ENCODE measurements around the gene TRAF1. TPM values are rescaled to one million over a fixed set of nuclear protein-coding genes. Genes with fewer than 3 reads are reported as not detected.

The TRAF1 gene
- total and polyA plus RNA-seq, 11 donors = 0.93 to 7.8 (median 1.8) TPM

DNA sequence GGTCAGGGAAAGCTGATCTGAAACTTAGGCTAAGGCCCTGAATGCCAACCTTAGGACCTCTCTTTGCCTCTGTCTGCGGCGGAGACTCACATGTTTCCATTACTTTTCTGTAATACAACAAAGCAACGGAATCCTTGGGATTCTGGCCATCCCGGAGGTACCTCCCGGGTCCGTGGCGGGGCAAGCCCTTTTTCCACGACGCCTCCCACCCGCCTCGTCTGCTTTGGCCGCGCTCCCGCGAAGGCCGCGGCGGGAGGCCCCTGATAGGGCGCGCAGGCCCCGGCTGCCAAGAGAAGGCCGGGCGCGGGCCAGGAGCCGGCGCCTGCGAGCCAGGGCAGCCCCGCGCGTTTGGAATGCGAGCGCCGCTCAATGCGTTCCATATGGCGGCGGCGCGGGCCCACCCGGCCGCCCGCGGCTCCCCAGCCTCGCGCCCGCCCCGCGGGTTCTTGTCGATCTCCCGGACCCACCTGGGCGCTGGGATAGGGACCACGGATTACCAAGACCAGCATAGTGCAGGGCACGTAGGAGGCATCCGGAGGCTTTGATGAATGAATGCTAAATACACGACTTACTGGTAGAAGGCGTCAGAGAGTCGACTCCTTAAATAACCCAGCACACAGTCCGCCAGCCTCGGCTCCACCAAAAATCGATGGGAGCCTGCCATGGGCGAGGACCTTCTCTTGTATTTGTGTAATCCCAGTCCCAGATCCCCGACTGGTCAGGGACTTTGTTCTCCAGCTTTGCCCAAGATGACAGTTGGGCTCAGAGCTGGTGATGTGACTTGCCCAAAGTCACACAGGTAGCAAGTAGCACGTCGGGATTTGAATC lies 32.1 kb downstream of the TRAF1 start:
- 15 to 23% (median 20%) methylated on average over 20 to 63 of the region's 63 CpGs for WGBS, 4 donors
- Histone ChIP-seq H3K36me3 (no peaks in the 10 kb centered on the region), H3K4me1 (peaks cover 3 to 43% (median 15%) of the 10 kb centered on the region in 12 donors), H3K27me3 (no peaks in the 10 kb centered on the region), H3K4me3 (peak overlapping the region in 11 of 12 donors; percentile 4 to 48 (median 39)), H3K27ac (peak overlapping the region in 10 of 12 donors; percentile 9 to 75 (median 62)), H3K9me3 (no peaks in the 10 kb centered on the region)
- DNase-seq = peak in 4 of 5 donors; percentile 35 to 80 (median 53)
- intact Hi-C loops (cut with DNase I) = no loop called here
- peak in 3 of 4 donors; percentile 61 to 90 (median 83) for ATAC-seq
- no peak for TF ChIP-seq POLR2A (IDR thresholded peaks at IDR 0.05)
- TF ChIP-seq, protein P1, sequence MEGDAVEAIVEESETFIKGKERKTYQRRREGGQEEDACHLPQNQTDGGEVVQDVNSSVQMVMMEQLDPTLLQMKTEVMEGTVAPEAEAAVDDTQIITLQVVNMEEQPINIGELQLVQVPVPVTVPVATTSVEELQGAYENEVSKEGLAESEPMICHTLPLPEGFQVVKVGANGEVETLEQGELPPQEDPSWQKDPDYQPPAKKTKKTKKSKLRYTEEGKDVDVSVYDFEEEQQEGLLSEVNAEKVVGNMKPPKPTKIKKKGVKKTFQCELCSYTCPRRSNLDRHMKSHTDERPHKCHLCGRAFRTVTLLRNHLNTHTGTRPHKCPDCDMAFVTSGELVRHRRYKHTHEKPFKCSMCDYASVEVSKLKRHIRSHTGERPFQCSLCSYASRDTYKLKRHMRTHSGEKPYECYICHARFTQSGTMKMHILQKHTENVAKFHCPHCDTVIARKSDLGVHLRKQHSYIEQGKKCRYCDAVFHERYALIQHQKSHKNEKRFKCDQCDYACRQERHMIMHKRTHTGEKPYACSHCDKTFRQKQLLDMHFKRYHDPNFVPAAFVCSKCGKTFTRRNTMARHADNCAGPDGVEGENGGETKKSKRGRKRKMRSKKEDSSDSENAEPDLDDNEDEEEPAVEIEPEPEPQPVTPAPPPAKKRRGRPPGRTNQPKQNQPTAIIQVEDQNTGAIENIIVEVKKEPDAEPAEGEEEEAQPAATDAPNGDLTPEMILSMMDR (IDR thresholded peaks at IDR 0.05) = no peak

DNA sequence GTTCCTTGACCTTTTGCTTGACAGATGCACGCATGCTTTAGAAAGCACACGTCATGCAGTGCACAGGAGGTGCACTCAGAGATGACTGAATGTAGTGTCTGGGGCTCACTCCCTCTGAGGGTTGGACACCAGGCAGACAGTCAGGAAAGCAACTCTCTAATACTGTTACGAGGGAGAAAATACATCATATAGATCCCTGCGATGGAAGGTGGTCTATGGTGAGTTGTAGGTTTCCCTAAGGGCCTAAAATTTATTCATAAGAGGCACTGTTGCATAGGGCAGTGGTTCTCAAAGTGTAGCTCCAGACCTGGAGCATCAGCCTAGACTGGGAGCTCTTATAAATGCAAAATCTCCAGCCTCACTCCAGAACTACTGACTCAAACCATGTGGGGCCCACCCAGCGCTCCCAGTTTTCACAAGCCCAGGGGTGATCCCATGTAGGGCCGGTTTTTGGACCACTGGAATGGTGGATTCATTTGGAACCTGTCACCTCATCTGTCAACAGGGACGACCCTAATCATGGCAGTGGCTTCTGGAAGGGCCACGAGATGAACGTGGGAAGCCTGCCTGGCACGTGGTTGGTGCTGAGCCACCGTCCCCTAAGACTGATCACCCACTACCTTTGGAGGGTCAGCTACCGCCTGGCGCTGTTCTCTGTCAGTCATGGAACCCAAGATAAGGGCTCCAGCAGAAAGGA lies 32.8 kb downstream of the TRAF1 start:
- no peaks in the 10 kb centered on the region for H3K9me3 ChIP-seq
- peak overlapping the region in 1 of 12 donors; percentile 42 for H3K4me3 ChIP-seq
- intact Hi-C loops (cut with DNase I) = no loop called here
- TF ChIP-seq POLR2A (IDR thresholded peaks at IDR 0.05) = no peak
- TF ChIP-seq, protein P1 (IDR thresholded peaks at IDR 0.05) = no peak
- no peaks in the 10 kb centered on the region for H3K36me3 ChIP-seq
- peaks cover 3 to 43% (median 15%) of the 10 kb centered on the region in 12 donors for H3K4me1 ChIP-seq
- DNase-seq (no peak), ATAC-seq (no peak)
- 92 to 95% (median 93%) methylated on average over 12 to 13 of the region's 13 CpGs for WGBS, 4 donors
- no peaks in the 10 kb centered on the region for H3K27me3 ChIP-seq
- peak overlapping the region in 9 of 12 donors; percentile 9 to 75 (median 65) for H3K27ac ChIP-seq

DNA sequence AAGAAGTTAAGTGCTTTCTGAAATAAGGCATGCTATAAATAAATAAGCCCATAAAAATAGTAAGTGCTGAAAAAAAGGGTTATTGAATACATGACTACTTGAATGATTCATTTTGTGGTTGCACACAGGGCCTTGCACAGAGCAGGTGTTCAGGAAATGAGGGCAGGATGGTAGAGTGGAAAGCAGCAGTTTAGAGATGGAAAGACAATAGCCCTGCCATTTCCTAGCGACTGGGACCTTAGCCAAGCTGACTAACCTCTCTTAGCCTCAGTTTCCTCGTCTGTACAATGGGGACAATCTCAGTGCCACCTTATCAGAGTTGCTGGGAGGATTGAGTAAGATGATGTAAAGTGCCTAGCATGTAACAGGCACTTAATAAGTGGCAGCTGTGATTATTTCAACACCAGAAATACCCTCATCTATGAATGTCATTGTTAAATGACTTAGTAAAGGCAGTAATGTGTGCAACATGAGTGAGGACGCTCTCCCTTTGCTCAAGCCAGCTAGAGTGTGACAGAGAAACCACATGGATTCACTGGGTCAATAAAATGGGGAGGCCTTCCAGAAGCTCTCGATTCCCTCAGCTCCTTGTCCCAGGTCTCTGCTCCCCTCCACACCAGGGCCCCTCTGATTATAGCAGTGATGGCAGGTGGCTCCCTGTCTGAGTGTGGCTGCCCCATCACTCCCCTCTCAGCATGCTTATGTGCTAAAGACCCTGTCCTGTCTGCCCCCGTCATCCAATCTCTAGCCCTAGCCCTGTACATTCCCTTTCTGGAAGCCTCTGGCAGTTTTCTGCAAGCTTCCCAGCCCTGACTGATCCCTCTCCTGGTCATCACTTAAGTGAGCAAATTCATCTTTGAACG lies 33.6 kb downstream of the TRAF1 start:
- Histone ChIP-seq H3K27ac (peak overlapping the region in 1 of 12 donors; percentile 78), H3K4me1 (peaks cover 3 to 43% (median 15%) of the 10 kb centered on the region in 12 donors), H3K36me3 (no peaks in the 10 kb centered on the region), H3K9me3 (no peaks in the 10 kb centered on the region), H3K27me3 (no peaks in the 10 kb centered on the region), H3K4me3 (no peak overlapping the region)
- DNase-seq = no peak
- WGBS, 4 donors = 80 to 86% (median 83%) methylated on average over 6 of the region's 6 CpGs
- TF ChIP-seq POLR2A (IDR thresholded peaks at IDR 0.05) = no peak
- TF ChIP-seq, protein P1 (IDR thresholded peaks at IDR 0.05) = no peak
- ATAC-seq = no peak
- intact Hi-C loops (cut with DNase I) = no loop called here
